HepG2 (cell line): ENCODE measurements around the gene ADAMTS20.

Source experiments
- AKAP8 ChIP-seq: sonication (generic); formaldehyde crosslinking; IDR thresholded peaks from 2 replicates; pipeline ENCODE4 v1.5.1; 2020; ENCODE audit warnings: mild to moderate bottlenecking, missing genetic modification reagents
- CEBPG ChIP-seq: IDR thresholded peaks from 2 replicates; pipeline ENCODE4 v1.6.1; 2016
- MXI1 ChIP-seq: IDR thresholded peaks from 3 replicates; pipeline ENCODE4 v1.6.1; 2012; ENCODE audit warnings: low read depth, low read length, inconsistent platforms, borderline replicate concordance
- NR2F2 ChIP-seq: IDR thresholded peaks from 2 replicates; pipeline ENCODE4 v1.6.1; 2012; ENCODE audit warnings: low read depth, inconsistent platforms, borderline replicate concordance
- RELA ChIP-seq: sonication (generic); formaldehyde crosslinking; IDR thresholded peaks from 2 replicates; pipeline ENCODE4 v1.4.0; 2020; ENCODE audit warnings: missing genetic modification reagents
- SIN3B ChIP-seq: fragments of 150-350 bp; IDR thresholded peaks from 2 replicates; pipeline ENCODE4 v1.6.1; 2014; ENCODE audit warnings: low read length
- ZNF33B ChIP-seq: sonication (generic); formaldehyde crosslinking; IDR thresholded peaks from 2 replicates; pipeline ENCODE4 v1.5.1; 2020; ENCODE audit warnings: mild to moderate bottlenecking, missing genetic modification reagents
- TF ChIP-seq, protein P1 (sequence below): sonication (generic); formaldehyde crosslinking; IDR thresholded peaks from 2 replicates; pipeline ENCODE4 v1.5.1; 2020; ENCODE audit warnings: mild to moderate bottlenecking, missing genetic modification reagents
- TF ChIP-seq, protein P2 (sequence below): sonication (generic); formaldehyde crosslinking; IDR thresholded peaks from 2 replicates; pipeline ENCODE4 v1.4.0; 2020; ENCODE audit warnings: missing genetic modification reagents

DNA sequence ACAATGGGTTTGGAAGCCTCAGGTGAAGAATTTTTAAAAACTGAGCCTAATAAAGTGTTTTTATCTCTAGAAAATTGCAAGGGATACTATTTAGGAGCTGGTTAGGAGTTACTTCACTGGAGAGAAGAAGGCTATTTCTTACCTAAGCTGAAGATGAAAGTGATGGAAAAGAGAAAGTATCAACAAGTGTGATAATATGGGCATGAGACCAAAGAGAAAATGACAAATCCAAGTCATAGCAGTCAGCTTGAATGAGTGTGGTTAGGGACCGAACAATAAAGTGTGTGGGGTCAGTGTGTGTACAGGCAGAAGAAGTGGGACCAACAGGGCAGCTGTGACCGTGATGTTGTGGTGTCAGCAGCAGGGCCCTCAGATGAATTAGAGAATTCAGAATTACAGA is 24.2 kb upstream of the ADAMTS20 start:
- TF ChIP-seq ZNF33B (CRISPR knock-in tag) (no peak), AKAP8 (CRISPR knock-in tag) (no peak), CEBPG (CRISPR knock-in tag) (no peak), RELA (CRISPR knock-in tag) (no peak), NR2F2 (no peak), SIN3B (no peak), MXI1 (no peak)
- TF ChIP-seq, protein P1, sequence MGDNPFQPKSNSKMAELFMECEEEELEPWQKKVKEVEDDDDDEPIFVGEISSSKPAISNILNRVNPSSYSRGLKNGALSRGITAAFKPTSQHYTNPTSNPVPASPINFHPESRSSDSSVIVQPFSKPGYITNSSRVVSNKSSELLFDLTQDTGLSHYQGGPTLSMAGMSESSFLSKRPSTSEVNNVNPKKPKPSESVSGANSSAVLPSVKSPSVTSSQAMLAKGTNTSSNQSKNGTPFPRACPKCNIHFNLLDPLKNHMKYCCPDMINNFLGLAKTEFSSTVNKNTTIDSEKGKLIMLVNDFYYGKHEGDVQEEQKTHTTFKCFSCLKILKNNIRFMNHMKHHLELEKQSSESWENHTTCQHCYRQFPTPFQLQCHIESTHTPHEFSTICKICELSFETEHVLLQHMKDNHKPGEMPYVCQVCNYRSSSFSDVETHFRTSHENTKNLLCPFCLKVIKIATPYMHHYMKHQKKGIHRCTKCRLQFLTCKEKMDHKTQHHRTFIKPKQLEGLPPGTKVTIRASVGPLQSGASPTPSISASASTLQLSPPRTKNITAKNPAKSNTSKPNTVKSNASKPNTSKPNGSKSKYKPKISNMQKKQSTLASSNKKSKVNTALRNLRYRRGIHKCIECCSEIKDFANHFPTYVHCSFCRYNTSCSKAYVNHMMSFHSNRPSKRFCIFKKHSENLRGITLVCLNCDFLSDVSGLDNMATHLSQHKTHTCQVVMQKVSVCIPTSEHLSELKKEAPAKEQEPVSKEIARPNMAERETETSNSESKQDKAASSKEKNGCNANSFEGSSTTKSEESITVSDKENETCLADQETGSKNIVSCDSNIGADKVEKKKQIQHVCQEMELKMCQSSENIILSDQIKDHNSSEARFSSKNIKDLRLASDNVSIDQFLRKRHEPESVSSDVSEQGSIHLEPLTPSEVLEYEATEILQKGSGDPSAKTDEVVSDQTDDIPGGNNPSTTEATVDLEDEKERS (CRISPR knock-in tag): no peak
- TF ChIP-seq, protein P2, sequence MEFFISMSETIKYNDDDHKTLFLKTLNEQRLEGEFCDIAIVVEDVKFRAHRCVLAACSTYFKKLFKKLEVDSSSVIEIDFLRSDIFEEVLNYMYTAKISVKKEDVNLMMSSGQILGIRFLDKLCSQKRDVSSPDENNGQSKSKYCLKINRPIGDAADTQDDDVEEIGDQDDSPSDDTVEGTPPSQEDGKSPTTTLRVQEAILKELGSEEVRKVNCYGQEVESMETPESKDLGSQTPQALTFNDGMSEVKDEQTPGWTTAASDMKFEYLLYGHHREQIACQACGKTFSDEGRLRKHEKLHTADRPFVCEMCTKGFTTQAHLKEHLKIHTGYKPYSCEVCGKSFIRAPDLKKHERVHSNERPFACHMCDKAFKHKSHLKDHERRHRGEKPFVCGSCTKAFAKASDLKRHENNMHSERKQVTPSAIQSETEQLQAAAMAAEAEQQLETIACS (CRISPR knock-in tag): no peak
